HG03457 (cell line): Measurements from ENCODE around the gene ASNSD1.
"Not testable (repeated sequence)": the region's sequence is repeated elsewhere in the genome, so short reads cannot be mapped to it uniquely, and the experiment has no call there.

Experiments
- ATAC-seq: cut with Tn5 transposase; IDR thresholded peaks from one replicate; pipeline ENCODE4 v1.9.1; 2021; ENCODE audit warnings: moderate number of reproducible peaks; ENCODE audit not compliant: unreplicated experiment

ASNSD1 gene

DNA sequence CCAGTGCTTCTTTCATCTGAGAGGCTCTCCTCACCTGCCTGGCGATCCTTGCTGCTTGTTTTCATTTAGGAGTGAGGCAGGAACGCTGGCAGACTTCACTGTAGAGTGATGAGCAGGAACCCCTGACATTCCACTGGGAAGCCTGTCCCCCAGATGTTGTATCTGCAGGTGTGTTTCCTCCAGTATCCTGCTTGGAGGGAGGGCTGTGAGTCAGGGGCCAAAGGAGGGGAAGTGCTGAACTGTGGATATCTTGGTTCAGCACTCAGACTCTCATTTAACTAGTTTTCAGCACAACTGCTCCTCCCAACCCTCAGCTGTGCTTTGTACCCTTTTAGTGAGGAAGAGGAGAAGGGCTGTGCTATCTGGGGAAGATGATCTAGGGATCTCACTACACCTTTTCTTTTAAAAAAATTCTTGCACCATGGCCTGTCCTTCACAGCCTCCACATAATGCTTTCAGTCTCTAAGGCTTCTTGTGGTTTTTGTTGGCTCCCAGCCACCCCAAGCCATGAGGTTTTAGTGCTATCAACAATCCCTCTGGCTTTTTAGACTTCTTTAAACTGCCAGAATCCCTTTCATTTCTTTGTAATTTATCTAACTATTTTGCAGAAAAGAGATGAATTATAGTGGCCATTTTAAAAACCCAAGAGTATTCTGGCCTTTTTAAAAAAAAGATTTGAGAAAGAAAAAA lies 24.4 kb downstream of the ASNSD1 start:
- ATAC-seq = no peak

DNA sequence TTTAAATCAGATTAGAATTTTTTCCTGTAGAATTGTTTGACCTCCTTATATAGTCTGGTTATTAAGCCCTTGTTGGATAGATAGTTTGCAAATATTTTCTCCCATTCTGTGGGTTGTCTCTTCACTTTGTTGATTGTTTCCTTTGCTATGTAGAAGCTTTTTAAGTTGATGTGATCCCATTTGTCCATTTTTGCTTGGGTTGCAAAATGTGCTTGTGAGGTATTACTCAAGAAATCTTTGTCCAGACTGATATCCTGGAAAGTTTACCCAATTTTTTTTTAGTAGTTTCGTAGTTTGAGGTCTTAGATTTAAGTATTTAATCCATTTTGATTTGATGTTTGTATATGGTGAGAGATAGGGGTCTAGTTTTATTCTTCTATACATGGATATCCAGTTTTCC lies 26.5 kb downstream of the ASNSD1 start:
- not testable (repeated sequence) for ATAC-seq

DNA sequence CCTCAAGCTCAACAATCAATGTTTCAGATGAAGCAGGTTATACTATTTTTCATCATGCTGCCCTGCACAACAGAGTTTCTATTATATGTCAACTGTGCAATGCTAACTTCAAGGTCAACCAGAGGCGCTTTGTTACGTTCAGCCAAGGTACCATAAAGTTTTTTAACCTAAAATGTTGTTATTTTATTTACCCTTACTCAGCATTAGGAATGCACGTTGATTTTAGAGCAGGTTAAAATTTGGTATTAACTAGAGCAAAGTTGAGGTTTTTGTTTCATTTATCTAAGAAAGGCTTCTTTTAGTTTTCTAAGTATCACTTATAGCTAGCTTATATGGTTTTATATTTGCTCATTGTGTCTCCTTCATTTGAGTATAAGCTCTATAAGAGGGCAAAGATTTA lies 35.0 kb downstream of the ASNSD1 start:
- ATAC-seq = no peak

DNA sequence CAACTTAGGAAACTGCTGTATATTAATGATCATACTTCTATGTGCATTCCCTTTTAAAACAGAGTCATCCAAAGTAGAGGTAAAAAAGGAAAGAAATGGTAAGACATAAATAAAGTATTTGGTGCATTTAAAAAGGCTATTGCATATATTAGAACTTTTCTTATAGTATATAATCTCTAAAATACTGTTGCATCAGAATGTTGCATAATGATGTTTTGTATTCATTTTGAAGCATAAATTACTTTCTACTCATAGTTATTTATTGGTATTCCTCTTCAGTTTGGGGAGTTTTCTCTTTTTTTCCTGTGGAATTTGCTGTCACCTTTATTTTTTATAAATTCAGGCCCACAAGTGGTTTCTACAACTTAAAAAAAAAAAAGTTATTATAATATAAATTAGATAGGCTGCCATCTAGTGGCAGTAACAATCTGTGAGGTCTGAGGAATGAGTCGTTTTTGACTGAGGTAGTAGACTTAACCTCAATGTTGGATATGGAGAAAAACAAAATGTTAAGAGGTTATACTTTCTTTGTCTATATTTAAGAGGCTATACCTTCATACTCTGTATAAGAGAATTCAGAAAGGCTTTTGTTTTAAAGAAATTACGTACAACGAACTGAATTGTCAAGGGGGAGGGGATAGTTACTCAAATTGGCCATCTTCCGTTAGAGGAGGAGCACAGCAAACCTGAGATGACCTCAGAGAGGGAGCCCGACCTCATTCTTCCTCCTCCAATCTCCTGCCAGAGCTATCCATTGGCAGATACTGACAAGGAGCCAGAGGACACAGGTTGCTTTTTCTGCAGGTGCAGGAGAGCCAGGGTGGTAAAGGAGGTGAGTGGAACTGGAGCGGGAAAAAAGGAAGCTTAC lies 37.0 kb downstream of the ASNSD1 start:
- ATAC-seq = no peak

DNA sequence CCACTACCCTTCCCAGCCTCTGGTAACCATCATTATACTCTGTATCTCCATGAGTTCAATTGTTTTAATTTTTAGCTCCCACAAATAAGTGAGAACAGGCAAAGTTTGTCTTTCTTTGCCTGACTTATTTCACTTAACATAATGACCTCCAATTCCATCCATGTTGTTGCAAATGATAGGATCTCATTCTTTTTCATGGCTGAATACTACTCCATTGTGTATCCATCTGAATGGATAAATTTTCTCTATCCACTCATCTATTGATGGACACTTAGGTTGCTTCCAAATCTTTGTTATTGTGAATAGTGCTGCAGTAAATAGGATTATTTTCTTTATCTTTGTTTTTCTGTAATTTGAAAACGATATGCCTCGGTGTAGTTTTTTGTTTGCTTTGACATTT lies 39.4 kb downstream of the ASNSD1 start:
- no peak for ATAC-seq

DNA sequence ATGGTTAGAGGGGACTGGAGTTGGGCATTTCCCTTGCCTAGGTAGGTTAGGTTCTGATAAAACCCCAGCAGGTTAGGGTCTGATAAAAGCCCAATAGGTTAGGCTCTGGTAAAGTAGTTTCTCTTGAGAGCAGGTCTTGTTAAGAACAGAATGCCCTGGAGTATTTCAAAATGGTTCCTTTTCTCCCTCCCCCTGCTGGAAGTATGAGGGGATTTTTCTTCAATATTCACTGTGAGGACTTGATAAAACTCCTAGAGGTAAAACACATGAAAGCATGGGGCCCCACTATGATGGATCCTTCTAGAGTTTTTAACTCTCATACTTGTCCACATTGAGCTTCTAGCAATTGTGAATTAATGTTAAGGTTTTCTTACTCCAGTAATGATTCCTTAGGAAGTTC lies 40.8 kb downstream of the ASNSD1 start:
- no peak for ATAC-seq

DNA sequence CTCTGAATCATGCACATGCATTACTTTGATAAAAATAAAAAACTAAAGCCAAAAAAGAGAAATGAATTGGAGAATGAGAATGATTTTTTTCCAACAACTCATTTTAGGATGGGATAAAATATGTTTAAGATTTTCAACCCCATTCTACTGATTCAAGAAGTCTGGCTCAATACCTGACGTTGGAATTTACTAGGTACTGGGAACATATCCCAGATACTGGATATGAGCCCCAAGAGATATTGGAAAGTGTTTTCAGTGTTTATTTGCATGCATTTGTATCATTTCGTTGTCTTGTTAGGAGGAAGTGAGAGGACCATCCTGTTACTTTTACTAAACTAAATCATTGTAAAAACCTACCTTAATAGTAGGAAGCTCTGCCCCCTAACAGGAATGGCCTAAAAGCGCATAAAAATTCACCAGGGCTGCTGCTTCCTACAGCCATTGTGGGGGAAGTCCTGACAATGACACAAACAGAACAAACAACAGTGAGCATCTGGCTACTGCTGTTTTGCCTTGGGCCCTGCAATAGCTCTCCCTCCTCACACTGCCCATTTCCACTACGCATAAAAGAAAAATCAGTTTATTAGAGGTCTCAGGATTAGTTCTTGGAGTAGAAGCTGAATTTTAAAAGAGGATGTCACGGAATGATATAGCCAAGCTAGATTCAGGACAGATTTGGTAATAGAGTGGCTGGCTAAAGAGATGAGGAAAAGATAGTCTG lies 48.4 kb downstream of the ASNSD1 start:
- no peak for ATAC-seq

DNA sequence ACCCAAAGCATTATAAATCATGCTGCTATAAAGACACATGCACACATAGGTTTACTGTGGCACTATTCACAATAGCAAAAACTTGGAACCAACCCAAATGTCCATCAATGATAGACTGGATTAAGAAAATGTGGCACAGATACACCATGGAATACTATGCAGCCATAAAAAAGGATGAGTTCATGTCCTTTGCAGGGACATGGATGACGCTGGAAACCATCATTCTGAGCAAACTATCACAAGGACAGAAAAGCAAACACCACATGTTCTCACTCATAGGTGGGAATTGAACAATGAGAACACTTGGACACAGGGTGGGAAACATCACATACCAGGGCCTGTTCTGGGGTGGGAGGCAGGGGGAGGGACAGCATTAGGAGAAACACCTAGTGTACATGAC lies 56.3 kb downstream of the ASNSD1 start:
- not testable (repeated sequence) for ATAC-seq

DNA sequence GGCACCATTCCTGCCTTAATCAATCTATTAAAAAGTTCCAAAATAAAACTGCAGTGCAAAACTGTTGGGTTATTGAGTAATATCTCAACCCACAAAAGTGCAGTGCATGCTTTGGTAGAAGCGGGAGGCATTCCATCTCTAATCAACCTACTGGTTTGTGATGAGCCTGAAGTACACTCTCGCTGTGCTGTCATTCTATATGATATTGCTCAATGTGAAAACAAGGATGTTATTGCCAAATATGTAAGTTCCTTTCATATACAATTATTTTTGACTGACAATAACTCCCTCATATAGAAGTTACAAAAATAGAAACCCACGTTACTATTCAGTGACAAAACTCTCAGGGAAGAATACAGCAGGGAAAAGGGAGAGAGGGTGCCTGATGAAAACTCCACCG lies 58.3 kb downstream of the ASNSD1 start:
- no peak for ATAC-seq
